Measurements from ENCODE around the gene DKK2.

DKK2 gene

DNA sequence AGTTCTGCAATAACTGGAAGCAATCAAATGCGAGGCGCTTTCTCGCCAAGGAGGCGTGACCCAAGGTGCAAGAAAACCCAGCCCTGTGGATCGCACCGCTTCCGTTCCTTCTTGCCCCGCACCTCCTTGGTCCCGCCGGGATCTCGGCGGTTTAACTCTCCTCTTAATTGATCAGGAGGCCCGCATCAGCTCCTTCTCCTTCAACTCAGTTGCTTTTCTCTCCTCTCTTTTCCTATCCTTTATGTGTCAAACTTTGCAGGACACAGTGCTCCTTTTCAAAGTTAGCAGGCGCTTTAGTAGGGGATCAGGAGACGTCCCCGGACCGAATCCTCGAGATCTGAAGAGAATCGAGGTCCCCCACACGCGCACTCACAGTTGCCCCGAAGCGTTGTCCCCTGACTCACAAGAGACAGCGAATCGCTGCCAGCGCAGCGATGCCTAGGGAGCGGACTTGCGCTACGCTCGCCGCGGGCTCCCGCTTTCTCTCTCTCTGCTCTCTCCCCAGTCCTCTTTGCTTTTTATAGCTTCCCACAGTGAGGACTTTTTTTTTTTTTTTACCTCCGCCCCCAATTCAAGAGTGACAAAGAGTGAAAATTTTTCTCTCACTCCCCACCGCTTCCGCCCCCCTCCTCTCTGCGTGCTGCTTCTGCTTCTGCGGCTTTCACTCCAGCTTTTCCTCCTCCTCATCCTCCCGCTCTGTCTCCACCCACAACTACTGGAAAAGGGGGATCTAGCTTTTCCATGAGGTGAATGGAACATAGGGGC, at the start of gene DKK2:
TSS of gene DKK2 (minus strand) at position 495 of the 765 bp plus-strand sequence. CDS start 722 bp downstream, outside the sequence.
- DNase-seq: no peak

GRCh38 chr4:107077192-107077591, 41.1 kb upstream of the DKK2 start:
- DNase-seq: no peak

- DNase-seq: no peak
Observed at GRCh38 chr4:107072836-107073736, 37.0 kb upstream of the DKK2 start.

GRCh38 chr4:107071108-107071507, 35.0 kb upstream of the DKK2 start:
- DNase-seq: no peak

- DNase-seq: no peak
Observed at GRCh38 chr4:107069049-107069448, 32.9 kb upstream of the DKK2 start.

GRCh38 chr4:107068116-107068515, 32.0 kb upstream of the DKK2 start:
- no peak for DNase-seq

GRCh38 chr4:107066621-107067020, 30.5 kb upstream of the DKK2 start:
- DNase-seq: no peak

- DNase-seq: no peak
Observed at GRCh38 chr4:107065201-107065600, 29.1 kb upstream of the DKK2 start.

DNA sequence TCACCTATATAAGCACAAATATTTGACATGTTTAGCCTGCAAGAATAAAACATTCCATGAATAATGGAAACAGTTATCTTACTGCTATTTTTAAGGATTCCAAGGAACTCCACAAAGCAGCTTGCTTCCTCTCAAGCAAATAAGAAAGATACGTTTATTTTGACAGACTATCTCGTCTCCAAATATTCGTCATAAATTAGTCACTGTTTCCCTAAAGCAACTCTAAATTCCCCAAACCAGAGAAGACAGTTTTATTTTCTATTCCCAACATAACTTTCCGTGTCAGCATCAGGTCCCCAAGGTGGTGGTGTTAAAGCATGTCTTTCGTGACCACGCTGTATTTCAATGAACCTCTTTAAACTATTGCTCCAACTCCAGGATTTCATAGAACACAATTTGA, 24.3 kb upstream of the DKK2 start:
- no peak for DNase-seq

GRCh38 chr4:107058828-107059227, 22.7 kb upstream of the DKK2 start:
- no peak for DNase-seq

DNA sequence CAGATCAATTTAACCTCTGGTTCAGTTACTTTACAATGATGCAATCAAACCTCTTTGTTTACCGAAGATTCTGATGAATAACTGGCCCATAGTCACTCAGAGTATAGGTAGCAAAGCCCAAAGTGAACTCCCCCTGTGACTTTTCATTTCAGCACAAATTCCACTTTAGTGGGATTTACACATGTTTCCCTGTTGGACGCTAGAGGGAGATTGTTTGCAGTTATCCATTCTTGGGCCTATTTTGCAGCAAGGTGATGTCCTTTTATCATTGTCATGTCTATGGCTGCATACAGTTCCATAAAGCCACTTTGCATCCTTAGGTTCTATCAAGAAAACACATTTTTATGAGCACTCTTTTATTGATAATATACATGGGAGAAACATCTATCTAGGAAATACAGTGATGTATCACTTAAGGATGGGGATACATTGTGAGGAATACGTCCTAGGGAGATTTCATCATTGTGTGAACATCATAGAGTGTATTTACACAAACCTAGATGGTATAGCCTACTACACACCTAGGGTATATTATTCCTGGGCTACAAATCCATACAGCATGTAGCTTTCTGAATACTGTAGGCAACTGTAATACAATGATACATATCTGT, 14.5 kb upstream of the DKK2 start:
- no peak for DNase-seq

DNA sequence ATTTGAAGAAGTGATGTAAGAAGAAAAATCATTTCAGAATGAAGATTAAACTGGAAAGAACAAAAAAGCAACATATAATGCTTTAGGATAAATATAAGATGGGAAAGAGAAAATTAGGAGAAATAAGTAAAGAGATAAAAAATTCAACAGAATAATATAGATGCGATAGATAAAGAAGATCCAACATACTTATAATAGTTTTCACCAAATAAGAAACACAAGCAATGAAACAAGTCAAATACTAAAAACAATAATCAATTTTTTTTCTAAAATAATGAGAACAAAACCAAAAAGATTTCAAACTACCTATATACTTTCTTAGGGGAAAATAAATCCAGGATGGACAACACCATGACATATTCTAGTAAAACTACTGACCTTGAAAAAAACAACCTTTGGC, 10.1 kb upstream of the DKK2 start:
- DNase-seq: no peak

- DNase-seq: no peak
Observed at GRCh38 chr4:107044170-107044569, 8.1 kb upstream of the DKK2 start.

GRCh38 chr4:107037199-107037584, 1.1 kb upstream of the DKK2 start:
- DNase-seq: no peak

DNA sequence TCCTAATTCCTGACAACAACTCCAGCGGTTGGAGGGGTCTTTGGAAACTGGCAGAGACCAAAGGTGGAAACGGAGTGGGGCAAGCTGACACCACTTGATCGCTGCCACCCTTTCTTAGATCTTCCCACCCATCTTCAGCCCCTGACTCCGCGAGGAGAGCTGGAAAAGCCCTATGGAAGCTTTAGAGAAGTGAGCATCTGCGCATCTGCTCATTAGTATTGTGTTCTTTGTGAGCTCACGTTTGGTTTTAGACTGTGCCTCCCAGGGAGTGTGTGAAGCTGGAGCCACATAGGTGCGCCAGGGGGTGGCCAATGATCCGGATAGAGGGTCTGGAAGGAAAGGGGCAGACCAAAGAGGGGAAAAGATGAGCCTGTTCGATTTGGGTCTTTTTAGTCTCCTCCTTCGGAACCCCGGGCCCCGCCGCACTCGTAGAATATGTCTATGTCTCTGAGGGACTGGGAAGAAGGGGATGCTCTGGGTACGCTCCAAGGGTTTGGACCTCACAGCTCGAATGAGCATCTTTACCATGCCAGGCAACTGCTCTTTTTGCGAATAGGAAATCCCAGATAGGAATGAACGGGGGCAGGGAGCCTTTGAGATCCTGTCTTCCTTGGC, 578 bp upstream of the DKK2 start:
- no peak for DNase-seq

- DNase-seq: no peak
Observed at GRCh38 chr4:107034996-107035818, 906 bp downstream of the DKK2 start.

GRCh38 chr4:107034091-107034995, 1.8 kb downstream of the DKK2 start:
- no peak for DNase-seq

DNA sequence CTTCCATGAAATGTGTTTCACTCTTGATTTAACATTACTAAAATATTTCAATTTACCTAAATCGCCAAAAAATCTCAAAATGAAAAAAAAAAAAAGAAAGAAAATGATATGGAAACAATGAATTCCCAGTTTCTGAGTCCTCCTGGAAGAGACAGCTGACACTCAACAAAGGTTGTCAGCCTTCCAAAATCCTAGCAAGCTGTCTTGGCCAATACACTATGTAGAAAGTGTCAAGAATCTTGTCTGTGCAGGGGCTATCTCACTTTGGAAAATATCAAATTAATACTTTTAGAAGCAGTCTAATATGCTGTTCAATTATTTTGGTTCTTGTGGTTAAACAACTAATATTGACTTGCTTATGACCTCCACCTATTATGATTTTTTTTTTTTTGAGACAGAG, 8.7 kb downstream of the DKK2 start:
- no peak for DNase-seq

DNA sequence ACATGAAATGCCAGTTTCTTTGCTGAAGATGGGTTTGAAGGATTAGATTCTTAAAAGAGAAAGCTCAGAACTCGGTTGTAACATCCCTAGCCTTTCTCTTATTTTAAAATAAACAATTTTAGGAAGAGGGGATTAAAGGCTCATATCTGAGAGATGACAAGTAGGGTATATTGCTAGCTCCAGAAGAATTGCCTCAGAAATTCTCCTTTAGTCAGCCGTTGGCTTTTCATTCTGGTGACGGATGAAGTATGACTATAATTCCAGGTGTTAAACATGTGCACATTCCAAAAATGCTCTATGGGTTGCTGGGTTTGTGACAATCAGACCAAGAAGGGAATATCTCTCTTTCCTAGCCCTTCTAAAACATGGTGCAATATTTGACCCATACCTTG, 17.8 kb downstream of the DKK2 start:
- no peak for DNase-seq

DNA sequence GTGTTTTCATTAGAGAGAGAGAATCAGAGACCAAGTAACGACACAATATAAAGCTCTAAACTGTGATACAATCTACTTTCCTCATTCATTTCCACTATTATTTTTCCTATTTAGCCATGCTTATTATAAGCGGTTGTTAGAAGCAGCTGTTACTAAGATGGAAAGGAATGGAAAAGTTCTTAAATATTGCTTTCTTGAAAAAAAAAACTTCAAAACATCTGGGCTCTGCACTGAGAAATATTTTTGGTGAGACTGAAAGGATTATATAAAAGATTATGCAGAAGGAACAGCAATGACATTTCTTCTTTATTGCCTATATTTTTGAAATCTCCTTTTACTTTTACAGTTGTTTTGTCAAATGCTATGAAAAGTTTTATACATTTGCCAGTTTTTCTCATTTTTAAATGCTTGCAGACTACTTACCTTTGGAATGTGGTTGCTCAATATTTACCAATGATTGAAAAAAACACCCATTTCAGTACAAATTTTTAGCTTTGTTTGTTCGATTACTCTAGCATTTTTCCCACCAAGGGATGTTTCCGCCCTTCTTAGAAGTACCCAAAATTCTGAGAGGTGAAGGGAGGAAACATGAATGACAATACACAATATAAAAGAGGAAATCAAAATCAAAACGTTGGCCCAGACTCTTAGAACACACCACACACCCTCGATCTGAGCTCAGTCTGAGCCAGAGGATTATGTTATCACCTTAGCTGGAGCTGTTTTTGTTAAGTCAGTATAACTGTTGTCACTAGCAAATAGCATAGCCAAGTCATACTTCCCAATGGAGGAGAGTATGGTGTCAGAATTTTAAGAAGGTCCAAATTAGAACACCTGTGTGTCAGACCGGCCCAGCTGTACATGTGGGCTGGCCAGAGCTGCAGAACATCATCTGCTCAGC, 18.4 kb downstream of the DKK2 start:
- no peak for DNase-seq
